Mucosa of rectum (tissue), 2 donors: Measurements from ENCODE around the gene SPATA46.

Experiments
- H3K27ac ChIP-seq, 2 donors: one replicate each; pipeline ENCODE4 v1.7.0; 2013; ENCODE audit warnings: inconsistent platforms in 2 of 2, low read depth in 2 of 2, low read length in 2 of 2
- H3K27me3 ChIP-seq, 2 donors: one replicate each; pipeline ENCODE4 v1.7.0; 2013; ENCODE audit warnings: low read length in 2 of 2; ENCODE audit not compliant: control insufficient read depth in 2 of 2, insufficient read depth in 2 of 2
- H3K36me3 ChIP-seq, 2 donors: one replicate each; pipeline ENCODE4 v1.7.0; 2013; ENCODE audit warnings: low read length in 2 of 2; ENCODE audit not compliant: control insufficient read depth in 2 of 2, insufficient read depth in 2 of 2
- H3K4me1 ChIP-seq, 2 donors: one replicate each; pipeline ENCODE4 v1.7.0; 2013; ENCODE audit warnings: low read length in 2 of 2, mild to moderate bottlenecking in 1 of 2; ENCODE audit not compliant: control insufficient read depth in 2 of 2, insufficient read depth in 2 of 2
- H3K4me3 ChIP-seq, 2 donors: one replicate each; pipeline ENCODE4 v1.7.0; 2013; ENCODE audit warnings: low read length in 2 of 2
- H3K9ac ChIP-seq, 2 donors: one replicate each; pipeline ENCODE4 v1.7.0; 2013; ENCODE audit warnings: low read length in 2 of 2, low read depth in 1 of 2, mild to moderate bottlenecking in 1 of 2
- H3K9me3 ChIP-seq, 2 donors: one replicate each; pipeline ENCODE4 v1.7.0; 2013; ENCODE audit warnings: low read length in 2 of 2; ENCODE audit not compliant: control insufficient read depth in 2 of 2
- donor health status: healthy.
- donor health status: Normal muscosa, but diverticular disease.

The SPATA46 gene

DNA sequence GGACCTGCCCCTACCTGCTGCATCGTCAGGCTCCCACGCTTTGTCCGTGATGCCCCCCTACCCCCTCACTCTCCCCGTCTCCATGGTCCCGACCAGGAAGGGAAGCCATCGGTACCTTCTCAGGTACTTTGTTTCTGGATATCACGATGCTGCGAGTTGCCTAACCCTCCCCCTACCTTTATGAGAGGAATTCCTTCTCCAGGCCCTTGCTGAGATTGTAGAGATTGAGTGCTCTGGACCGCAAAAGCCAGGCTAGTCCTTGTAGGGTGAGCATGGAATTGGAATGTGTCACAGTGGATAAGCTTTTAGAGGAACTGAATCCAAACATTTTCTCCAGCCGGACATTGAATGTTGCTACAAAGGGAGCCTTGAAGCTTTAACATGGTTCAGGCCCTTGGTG is 8.9 kb downstream of the SPATA46 start:
- H3K9me3 ChIP-seq = no peaks in the 10 kb centered on the region
- H3K27ac ChIP-seq = peak overlapping the region; percentile 67 to 85
- H3K4me3 ChIP-seq = no peak overlapping the region

DNA sequence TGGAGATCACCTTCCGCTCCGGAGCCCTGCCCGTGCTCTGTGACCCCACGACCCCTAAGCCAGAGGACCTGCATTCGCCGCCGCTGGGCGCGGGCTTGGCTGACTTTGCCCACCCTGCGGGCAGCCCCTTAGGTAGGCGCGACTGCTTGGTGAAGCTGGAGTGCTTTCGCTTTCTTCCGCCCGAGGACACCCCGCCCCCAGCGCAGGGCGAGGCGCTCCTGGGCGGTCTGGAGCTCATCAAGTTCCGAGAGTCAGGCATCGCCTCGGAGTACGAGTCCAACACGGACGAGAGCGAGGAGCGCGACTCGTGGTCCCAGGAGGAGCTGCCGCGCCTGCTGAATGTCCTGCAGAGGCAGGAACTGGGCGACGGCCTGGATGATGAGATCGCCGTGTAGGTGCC is 9.6 kb downstream of the SPATA46 start:
- peaks cover 42% of the 10 kb centered on the region in 2 donors for H3K4me1 ChIP-seq
- no peak overlapping the region for H3K9ac ChIP-seq
- H3K9me3 ChIP-seq = no peaks in the 10 kb centered on the region
- no peaks in the 10 kb centered on the region for H3K36me3 ChIP-seq
- peak overlapping the region in 1 of 2 donors; percentile 85 for H3K27ac ChIP-seq
- H3K4me3 ChIP-seq = peak overlapping the region in 1 of 2 donors; percentile 12
- H3K27me3 ChIP-seq = no peaks in the 10 kb centered on the region

More for the DNA sequence above, 8.9 kb downstream of the SPATA46 start:
- Histone ChIP-seq H3K9ac (peak overlapping the region in 1 of 2 donors; percentile 17), H3K36me3 (no peaks in the 10 kb centered on the region), H3K27me3 (no peaks in the 10 kb centered on the region), H3K4me1 (peaks cover 49% of the 10 kb centered on the region in 2 donors)

GRCh38 chr1:162366671-162367070 is 10.0 kb downstream of the SPATA46 start:
- Histone ChIP-seq H3K4me1 (peaks cover 38% of the 10 kb centered on the region in 2 donors), H3K4me3 (peak overlapping the region in 1 of 2 donors; percentile 12), H3K27me3 (no peaks in the 10 kb centered on the region), H3K27ac (no peak overlapping the region), H3K9me3 (no peaks in the 10 kb centered on the region), H3K36me3 (no peaks in the 10 kb centered on the region), H3K9ac (no peak overlapping the region)

DNA sequence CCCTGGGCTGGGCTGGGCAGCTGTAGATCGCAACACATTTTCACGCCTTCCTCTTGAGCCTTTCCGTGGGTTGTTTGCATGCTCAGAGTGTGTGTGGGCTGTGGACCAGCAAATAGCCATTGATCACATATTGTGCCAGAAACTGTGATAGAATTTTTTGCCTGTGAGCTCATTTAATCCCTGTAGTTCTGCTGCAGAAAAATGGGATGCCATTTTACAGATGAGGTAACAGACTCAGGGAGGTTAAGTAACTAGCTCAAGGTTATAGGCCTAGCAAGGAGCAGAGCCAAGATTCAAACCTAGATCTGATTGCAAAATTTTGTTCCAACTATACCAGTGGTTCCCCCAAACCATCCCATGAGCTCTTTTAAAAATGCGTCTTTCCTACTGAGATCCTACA is 10.5 kb downstream of the SPATA46 start:
- Histone ChIP-seq H3K36me3 (no peaks in the 10 kb centered on the region), H3K27me3 (no peaks in the 10 kb centered on the region), H3K4me3 (no peak overlapping the region), H3K9me3 (no peaks in the 10 kb centered on the region), H3K9ac (no peak overlapping the region), H3K4me1 (peaks cover 34 to 35% of the 10 kb centered on the region in 2 donors), H3K27ac (no peak overlapping the region)

DNA sequence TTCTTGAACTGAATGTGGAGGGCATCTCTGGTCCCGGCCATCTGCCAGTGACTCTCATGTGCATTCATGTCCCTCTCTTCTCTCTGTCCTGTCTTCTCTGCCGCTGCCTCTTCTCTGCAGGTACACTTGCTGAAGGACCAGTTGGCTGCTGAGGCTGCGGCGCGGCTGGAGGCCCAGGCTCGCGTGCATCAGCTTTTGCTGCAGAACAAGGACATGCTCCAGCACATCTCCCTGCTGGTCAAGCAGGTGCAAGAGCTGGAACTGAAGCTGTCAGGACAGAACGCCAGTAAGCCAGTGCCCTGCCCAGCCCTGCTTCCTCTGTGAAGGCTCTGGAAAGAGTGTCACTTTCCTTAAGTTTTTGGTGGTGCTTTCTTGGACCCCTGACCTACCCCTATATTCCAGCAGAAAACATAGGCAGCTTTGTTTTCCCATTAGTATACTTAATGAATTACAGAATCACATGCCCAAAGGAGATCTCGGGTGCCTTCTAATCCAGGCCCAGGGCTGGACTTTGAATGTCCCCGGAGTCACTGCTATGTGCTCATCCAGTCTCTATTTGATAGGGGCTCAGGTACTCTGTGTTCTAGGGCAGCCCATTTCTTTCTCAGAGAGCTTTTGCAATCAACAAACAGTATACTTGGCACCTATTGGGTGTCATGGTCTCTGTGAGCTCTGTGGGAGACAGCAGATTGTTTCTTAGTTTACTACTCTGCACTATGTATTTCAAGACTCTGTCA is 11.2 kb downstream of the SPATA46 start:
- no peaks in the 10 kb centered on the region for H3K36me3 ChIP-seq
- H3K9me3 ChIP-seq = no peaks in the 10 kb centered on the region
- no peaks in the 10 kb centered on the region for H3K27me3 ChIP-seq
- H3K4me1 ChIP-seq = peaks cover 30 to 35% of the 10 kb centered on the region in 2 donors
- no peak overlapping the region for H3K4me3 ChIP-seq
- H3K27ac ChIP-seq = no peak overlapping the region
- no peak overlapping the region for H3K9ac ChIP-seq

GRCh38 chr1:162364498-162364897 is 12.2 kb downstream of the SPATA46 start:
- Histone ChIP-seq H3K4me3 (no peak overlapping the region), H3K36me3 (no peaks in the 10 kb centered on the region), H3K27me3 (no peaks in the 10 kb centered on the region), H3K9me3 (no peaks in the 10 kb centered on the region), H3K9ac (no peak overlapping the region), H3K4me1 (peaks cover 29 to 32% of the 10 kb centered on the region in 2 donors), H3K27ac (no peak overlapping the region)

- no peaks in the 10 kb centered on the region for H3K9me3 ChIP-seq
These were observed 12.8 kb downstream of the SPATA46 start for GRCh38 chr1:162363823-162364222.

GRCh38 chr1:162361349-162361748 is 15.3 kb downstream of the SPATA46 start:
- no peak overlapping the region for H3K4me3 ChIP-seq

More at GRCh38 chr1:162363823-162364222, 12.8 kb downstream of the SPATA46 start:
- Histone ChIP-seq H3K4me3 (no peak overlapping the region), H3K36me3 (no peaks in the 10 kb centered on the region), H3K27me3 (no peaks in the 10 kb centered on the region), H3K27ac (no peak overlapping the region), H3K4me1 (peaks cover 22 to 29% of the 10 kb centered on the region in 2 donors), H3K9ac (no peak overlapping the region)

DNA sequence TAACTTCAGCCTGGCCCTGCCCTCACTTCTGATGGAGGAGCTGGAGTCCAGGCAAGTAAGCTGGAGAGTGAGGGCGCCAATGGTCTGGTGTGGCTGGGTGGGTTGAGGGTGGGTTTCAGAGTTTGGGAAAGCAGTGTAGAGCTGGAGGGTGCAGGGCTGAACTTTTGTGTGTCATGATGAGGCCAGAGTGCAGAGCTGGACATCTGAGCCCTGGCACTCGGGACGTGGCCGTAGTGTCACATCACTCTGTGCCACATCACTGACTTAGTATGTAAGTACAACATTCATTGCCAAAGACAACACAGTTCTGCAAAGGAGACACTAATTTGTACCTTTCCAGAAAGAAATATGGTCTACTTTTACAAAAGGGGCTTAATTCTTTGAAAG is 15.8 kb downstream of the SPATA46 start:
- no peaks in the 10 kb centered on the region for H3K27me3 ChIP-seq
- peak overlapping the region; percentile 13 to 68 for H3K27ac ChIP-seq
- H3K9me3 ChIP-seq = no peaks in the 10 kb centered on the region
- no peaks in the 10 kb centered on the region for H3K36me3 ChIP-seq
- H3K4me1 ChIP-seq = peaks cover 7 to 23% of the 10 kb centered on the region in 2 donors
- peak overlapping the region in 1 of 2 donors; percentile 39 for H3K9ac ChIP-seq
- no peak overlapping the region for H3K4me3 ChIP-seq

More at GRCh38 chr1:162361349-162361748, 15.3 kb downstream of the SPATA46 start:
- Histone ChIP-seq H3K9me3 (no peaks in the 10 kb centered on the region), H3K4me1 (peaks cover 7 to 23% of the 10 kb centered on the region in 2 donors), H3K27me3 (no peaks in the 10 kb centered on the region), H3K27ac (peak overlapping the region in 1 of 2 donors; percentile 43), H3K9ac (no peak overlapping the region), H3K36me3 (no peaks in the 10 kb centered on the region)

DNA sequence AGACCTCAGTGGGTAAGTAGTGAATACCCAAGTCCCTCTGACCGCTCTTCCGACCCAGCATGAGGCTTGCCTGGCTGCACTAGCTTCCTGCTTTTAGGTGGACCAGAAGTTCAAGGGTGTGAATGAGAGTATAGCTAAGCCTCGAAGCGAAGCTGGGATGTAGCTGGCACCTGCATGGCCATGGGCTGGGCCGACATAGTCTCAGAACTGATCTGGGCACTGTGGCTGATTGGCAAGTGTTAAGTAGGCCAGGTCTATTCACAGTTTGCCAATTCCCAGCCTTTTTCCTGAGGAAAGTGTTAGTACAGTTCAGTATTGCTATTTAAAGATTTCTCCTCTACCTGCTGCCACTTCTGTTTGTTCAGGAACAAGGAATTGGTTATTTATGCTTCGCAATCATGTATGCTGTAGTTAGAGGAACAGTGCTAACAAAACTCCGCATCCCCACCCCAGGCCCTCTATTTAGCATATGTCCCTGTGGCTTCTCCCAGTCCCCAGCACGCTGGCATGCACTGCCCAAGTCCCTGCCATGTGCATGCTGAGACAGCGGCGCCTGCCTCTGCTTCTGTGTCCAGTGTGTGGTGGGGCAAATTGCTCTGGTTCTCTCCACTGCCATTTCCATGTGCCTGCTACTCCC is 16.3 kb downstream of the SPATA46 start:
- Histone ChIP-seq H3K4me1 (peaks cover 7 to 23% of the 10 kb centered on the region in 2 donors), H3K36me3 (peaks cover 0 to 3% of the 10 kb centered on the region in 2 donors), H3K9me3 (no peaks in the 10 kb centered on the region), H3K9ac (peak overlapping the region; percentile 10 to 39), H3K27ac (peak overlapping the region; percentile 62 to 68), H3K4me3 (no peak overlapping the region), H3K27me3 (no peaks in the 10 kb centered on the region)
